Prostate gland (tissue), 2 donors: ENCODE measurements around the gene MTPN.

Experiments used
- POLR2A ChIP-seq: fragments of 450-650 bp; IDR thresholded peaks from one replicate; pipeline ENCODE4 v1.6.1; 2016; ENCODE audit warnings: antibody characterized with exemption, mild to moderate bottlenecking
- TF ChIP-seq, protein P1 (sequence below), 4 experiments: fragments of 200-600 bp in 2 of 4; fragments of 450-650 bp in 2 of 4; sonication (generic) in 2 of 4; IDR thresholded peaks; 1 replicate in 3 of 4; 2 replicates in 1 of 4; pipeline ENCODE4 v1.5.1; 2016 to 2019; ENCODE audit warnings: antibody characterized with exemption in 4 of 4, mild to moderate bottlenecking in 2 of 4, moderate library complexity in 2 of 4

DNA sequence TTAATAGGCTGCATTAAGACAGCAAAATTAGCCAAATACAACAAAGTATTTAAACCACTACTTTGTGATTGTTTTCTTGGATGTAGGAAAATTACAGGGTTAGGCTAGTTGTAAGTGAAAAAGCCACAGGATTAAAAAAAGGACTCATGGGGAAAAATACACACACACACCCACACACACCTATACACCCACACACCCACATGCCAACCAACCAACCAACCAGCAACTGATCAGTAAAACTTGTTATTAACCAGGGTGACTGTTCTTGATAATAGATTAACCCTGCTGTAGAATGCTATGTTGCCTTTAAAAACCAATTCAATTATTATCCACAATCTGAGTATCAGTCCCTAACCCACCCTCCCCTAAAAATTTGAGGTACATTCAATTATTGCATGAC lies 49.0 kb downstream of the MTPN start:
- TF ChIP-seq POLR2A: no peak
- TF ChIP-seq, protein P1, sequence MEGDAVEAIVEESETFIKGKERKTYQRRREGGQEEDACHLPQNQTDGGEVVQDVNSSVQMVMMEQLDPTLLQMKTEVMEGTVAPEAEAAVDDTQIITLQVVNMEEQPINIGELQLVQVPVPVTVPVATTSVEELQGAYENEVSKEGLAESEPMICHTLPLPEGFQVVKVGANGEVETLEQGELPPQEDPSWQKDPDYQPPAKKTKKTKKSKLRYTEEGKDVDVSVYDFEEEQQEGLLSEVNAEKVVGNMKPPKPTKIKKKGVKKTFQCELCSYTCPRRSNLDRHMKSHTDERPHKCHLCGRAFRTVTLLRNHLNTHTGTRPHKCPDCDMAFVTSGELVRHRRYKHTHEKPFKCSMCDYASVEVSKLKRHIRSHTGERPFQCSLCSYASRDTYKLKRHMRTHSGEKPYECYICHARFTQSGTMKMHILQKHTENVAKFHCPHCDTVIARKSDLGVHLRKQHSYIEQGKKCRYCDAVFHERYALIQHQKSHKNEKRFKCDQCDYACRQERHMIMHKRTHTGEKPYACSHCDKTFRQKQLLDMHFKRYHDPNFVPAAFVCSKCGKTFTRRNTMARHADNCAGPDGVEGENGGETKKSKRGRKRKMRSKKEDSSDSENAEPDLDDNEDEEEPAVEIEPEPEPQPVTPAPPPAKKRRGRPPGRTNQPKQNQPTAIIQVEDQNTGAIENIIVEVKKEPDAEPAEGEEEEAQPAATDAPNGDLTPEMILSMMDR (IDR thresholded peaks at IDR 0.05): no peak
